Gastrocnemius medialis (tissue), 4 donors: ENCODE measurements around the gene HAGH. TPM values are rescaled to one million over a fixed set of nuclear protein-coding genes. Genes with fewer than 3 reads are reported as not detected.
A peak's percentile ranks its signal among the peaks of the same experiment; 100 is the strongest.

ENCODE experiments used
- ATAC-seq, 2 donors: fragments of 150-250 bp; one replicate each; pipeline ENCODE4 v1.9.1; 2016
- DNase-seq, 2 donors: peaks; one replicate each; pipeline ENCODE4 v3.0.0-alpha.2; 2019
- H3K27ac ChIP-seq, 4 donors: fragments of 200-600 bp; sonication (generic); 1 replicate in 1 of 4; 2 replicates in 3 of 4; pipeline ENCODE4 v1.5.1; 2016 to 2018; ENCODE audit warnings: mild to moderate bottlenecking in 2 of 4, moderate library complexity in 1 of 4
- H3K27me3 ChIP-seq, 3 donors: fragments of 200-600 bp; sonication (generic) in 2 of 3; 1 replicate in 1 of 3; 2 replicates in 2 of 3; pipeline versions ENCODE4 v1.5.1 to v1.6.0; 2016 to 2019; ENCODE audit warnings: mild to moderate bottlenecking in 1 of 3, moderate library complexity in 1 of 3
- H3K36me3 ChIP-seq, 2 donors: fragments of 200-600 bp; sonication (generic) in 1 of 2; one replicate each; pipeline ENCODE4 v1.5.1; 2017 to 2018
- H3K4me1 ChIP-seq, 2 donors: fragments of 200-600 bp; sonication (generic) in 1 of 2; one replicate each; pipeline ENCODE4 v1.5.1; 2016 to 2017; ENCODE audit warnings: mild to moderate bottlenecking in 2 of 2
- H3K4me3 ChIP-seq, 4 donors: fragments of 200-600 bp; sonication (generic) in 3 of 4; 1 replicate in 1 of 4; 2 replicates in 3 of 4; pipeline ENCODE4 v1.5.1; 2016 to 2019; ENCODE audit warnings: mild to moderate bottlenecking in 2 of 4
- H3K9me3 ChIP-seq, 3 donors: fragments of 200-600 bp; sonication (generic) in 2 of 3; 1 replicate in 1 of 3; 2 replicates in 2 of 3; pipeline ENCODE4 v1.5.1; 2016 to 2019
- CTCF ChIP-seq, 5 experiments: fragments of 450-650 bp in 3 of 5; fragments of 200-600 bp in 2 of 5; sonication (generic) in 2 of 5; IDR thresholded peaks in 4 of 5; conservative IDR thresholded peaks in 1 of 5; 1 replicate in 4 of 5; 2 replicates in 1 of 5; pipeline ENCODE4 v1.5.1; 2016 to 2019; ENCODE audit warnings: antibody characterized with exemption in 5 of 5, mild to moderate bottlenecking in 3 of 5, moderate library complexity in 3 of 5
- POLR2A ChIP-seq, 2 donors: fragments of 450-650 bp; IDR thresholded peaks; one replicate each; pipeline ENCODE4 v1.6.1; 2017; ENCODE audit warnings: antibody characterized with exemption in 2 of 2, mild to moderate bottlenecking in 2 of 2, moderate library complexity in 2 of 2
- in situ Hi-C, 4 donors: fragments of 200-750 bp; cut with MboI; loops; one replicate each; pipeline versions ENCODE4 v1.15.0 to v1.8.0; 2017; ENCODE audit warnings: low sequenced_read_pairs in 4 of 4
- intact Hi-C: fragments of 100-400 bp; cut with DNase I; formaldehyde crosslinking; loops from one replicate; pipeline ENCODE4 v1.15.1; 2023; ENCODE audit warnings: low total_unique reads
- total RNA-seq, 4 donors: library from RNA; depleted of rRNA; stranded (reverse); fragments of >200 nt; gene quantifications; one replicate each; pipeline versions ENCODE4 v1.1.0 to v1.2.3, GENCODE V29; 2016

HAGH gene
- total RNA-seq, 4 donors from 2014 or later, result 216 to 440 (median 261) TPM

- Histone ChIP-seq H3K4me3 (no peak overlapping the region), H3K9me3 (no peaks in the 10 kb centered on the region), H3K27ac (no peak overlapping the region), H3K4me1 (peaks cover 10 to 14% of the 10 kb centered on the region in 2 donors), H3K27me3 (no peaks in the 10 kb centered on the region), H3K36me3 (peaks cover 0 to 41% of the 10 kb centered on the region in 2 donors)
- ATAC-seq, result no peak
- peak in 1 of 2 donors; percentile 10 for DNase-seq
- in situ Hi-C loops, result no loop called here
- TF ChIP-seq CTCF (IDR thresholded peaks at IDR 0.05 in 4 of 5, conservative IDR thresholded peaks at IDR 0.05 in 1 of 5) (no peak), POLR2A (IDR thresholded peaks at IDR 0.05) (no peak)
- intact Hi-C loops, result no loop called here
Measured at GRCh38 chr16:1787322-1788094, 39.1 kb downstream of the HAGH start.

- in situ Hi-C loops, result no loop called here
- no peak for ATAC-seq
Measured at GRCh38 chr16:1787056-1787321, 39.6 kb downstream of the HAGH start.

GRCh38 chr16:1786242-1787055 is 40.2 kb downstream of the HAGH start:
- H3K9me3 ChIP-seq, result no peaks in the 10 kb centered on the region
- in situ Hi-C loops (no loop called here), intact Hi-C loops (no loop called here)
- no peak overlapping the region for H3K27ac ChIP-seq
- H3K4me1 ChIP-seq, result peaks cover 14 to 18% of the 10 kb centered on the region in 2 donors
- no peak overlapping the region for H3K4me3 ChIP-seq
- peak in 1 of 2 donors; percentile 15 for DNase-seq
- no peak for ATAC-seq
- peaks cover 0 to 40% of the 10 kb centered on the region in 2 donors for H3K36me3 ChIP-seq
- TF ChIP-seq CTCF (IDR thresholded peaks at IDR 0.05 in 4 of 5, conservative IDR thresholded peaks at IDR 0.05 in 1 of 5), result no peak
- TF ChIP-seq POLR2A (IDR thresholded peaks at IDR 0.05), result no peak
- no peaks in the 10 kb centered on the region for H3K27me3 ChIP-seq

More at GRCh38 chr16:1787056-1787321, 39.6 kb downstream of the HAGH start:
- Histone ChIP-seq H3K27ac (no peak overlapping the region), H3K9me3 (no peaks in the 10 kb centered on the region), H3K4me3 (no peak overlapping the region), H3K4me1 (peaks cover 10 to 14% of the 10 kb centered on the region in 2 donors), H3K36me3 (peaks cover 0 to 41% of the 10 kb centered on the region in 2 donors), H3K27me3 (no peaks in the 10 kb centered on the region)
- intact Hi-C loops, result no loop called here
- TF ChIP-seq POLR2A (IDR thresholded peaks at IDR 0.05) (no peak), CTCF (IDR thresholded peaks at IDR 0.05 in 4 of 5, conservative IDR thresholded peaks at IDR 0.05 in 1 of 5) (no peak)
- peak in 1 of 2 donors; percentile 10 for DNase-seq

- DNase-seq (no peak), ATAC-seq (no peak)
- peaks cover 21 to 24% of the 10 kb centered on the region in 2 donors for H3K4me1 ChIP-seq
- TF ChIP-seq CTCF (IDR thresholded peaks at IDR 0.05 in 4 of 5, conservative IDR thresholded peaks at IDR 0.05 in 1 of 5), result no peak
- no peak for TF ChIP-seq POLR2A (IDR thresholded peaks at IDR 0.05)
- H3K4me3 ChIP-seq, result no peak overlapping the region
- no peaks in the 10 kb centered on the region for H3K27me3 ChIP-seq
- in situ Hi-C loops, result no loop called here
- intact Hi-C loops, result no loop called here
- H3K27ac ChIP-seq, result no peak overlapping the region
- H3K36me3 ChIP-seq, result peaks cover 0 to 39% of the 10 kb centered on the region in 2 donors
- H3K9me3 ChIP-seq, result no peaks in the 10 kb centered on the region
Measured at GRCh38 chr16:1785846-1786170, 40.8 kb downstream of the HAGH start.
